ENCODE measurements around the gene UPK2. TPM values are rescaled to one million over a fixed set of nuclear protein-coding genes. Genes with fewer than 3 reads are reported as not detected.

UPK2 gene
- polyA plus RNA-seq, 1 of the 3 experiments (the other 2 are of a cell fraction): 0.15 TPM

- no peak for TF ChIP-seq USF2 (IDR thresholded peaks at IDR 0.05; ENCODE audit: borderline replicate concordance, low read depth, low read length)
- no peak for TF ChIP-seq NFIC (IDR thresholded peaks at IDR 0.05; ENCODE audit: borderline replicate concordance)
- TF ChIP-seq SMC3 (IDR thresholded peaks at IDR 0.05; ENCODE audit: low read depth, low read length): no peak
- TF ChIP-seq ELF1 (IDR thresholded peaks at IDR 0.05): no peak
- no peak for TF ChIP-seq SIN3A (IDR thresholded peaks at IDR 0.05; ENCODE audit: borderline replicate concordance, low read depth, low read length)
- TF ChIP-seq POLR2AphosphoS5 (IDR thresholded peaks at IDR 0.05; ENCODE audit: low read depth, low read length): no peak
- no peak for TF ChIP-seq PBX3 (IDR thresholded peaks at IDR 0.05)
- TF ChIP-seq MXI1 (IDR thresholded peaks at IDR 0.05; ENCODE audit: low read depth, low read length): no peak
- no peak for TF ChIP-seq YY1 (IDR thresholded peaks at IDR 0.05; ENCODE audit: low read depth)
These were observed 50.6 kb downstream of the UPK2 start (continued) for GRCh38 chr11:119006656-119007055.

Small RNA genes lying within 50 kb of the gene (small RNA-seq; reads per million reads assigned to genes)
- gene AP003392.2 (0 reads per million in 7 experiments), gene MIR4492 (0 reads per million in 7 experiments), gene RF00017 (0 reads per million in 7 experiments), gene RF00019 (0 reads per million in 7 experiments), gene RN7SL688P (0 reads per million in 7 experiments)

Other genes starting within 250 kb of the UPK2 start
- gene DDX6, start 165.1 kb upstream of the UPK2 start, polyA plus RNA-seq (2012; rRNA removed): 7.9 and 13.0 TPM in 2 replicates
- 0.02 TPM in 1 of 2 replicates, not detected in the other for gene CXCR5, start 72.4 kb upstream of the UPK2 start, polyA plus RNA-seq (2012; rRNA removed)
- 4.5 and 12.1 TPM in 2 replicates for gene BCL9L, start 30.4 kb upstream of the UPK2 start, polyA plus RNA-seq (2012; rRNA removed)
- gene FOXR1, start 15.5 kb downstream of the UPK2 start, polyA plus RNA-seq (2012; rRNA removed): not detected in 2 replicates
- gene CENATAC, start 41.8 kb downstream of the UPK2 start, polyA plus RNA-seq (2012; rRNA removed): 16.0 and 19.8 TPM in 2 replicates
- 2,335 and 2,688 TPM in 2 replicates for gene RPS25, start 62.0 kb downstream of the UPK2 start, polyA plus RNA-seq (2012; rRNA removed)
- gene TRAPPC4, start 62.5 kb downstream of the UPK2 start, polyA plus RNA-seq (2012; rRNA removed): 299 and 368 TPM in 2 replicates
- gene SLC37A4, start 74.6 kb downstream of the UPK2 start, polyA plus RNA-seq (2012; rRNA removed): 21.8 and 22.1 TPM in 2 replicates
- gene HYOU1, start 100.9 kb downstream of the UPK2 start, polyA plus RNA-seq (2012; rRNA removed): 90.8 and 105 TPM in 2 replicates
- 13.8 and 14.8 TPM in 2 replicates for gene VPS11, start 111.5 kb downstream of the UPK2 start, polyA plus RNA-seq (2012; rRNA removed)
- gene HMBS, start 128.6 kb downstream of the UPK2 start, polyA plus RNA-seq (2012; rRNA removed): 69.4 and 77.4 TPM in 2 replicates
- gene DPAGT1, start 145.6 kb downstream of the UPK2 start, polyA plus RNA-seq (2012; rRNA removed): 99.5 and 128 TPM in 2 replicates
- gene C2CD2L, start 151.0 kb downstream of the UPK2 start, polyA plus RNA-seq (2012; rRNA removed): 7.6 and 8.6 TPM in 2 replicates
- gene HINFP, start 165.3 kb downstream of the UPK2 start, polyA plus RNA-seq (2012; rRNA removed): 21.8 and 36.1 TPM in 2 replicates
- 0.50 and 0.72 TPM in 2 replicates for gene ABCG4, start 192.8 kb downstream of the UPK2 start, polyA plus RNA-seq (2012; rRNA removed)
- gene NLRX1, start 212.4 kb downstream of the UPK2 start, polyA plus RNA-seq (2012; rRNA removed): 13.7 and 13.8 TPM in 2 replicates
- gene NHERF4, start 229.2 kb downstream of the UPK2 start, polyA plus RNA-seq (2012; rRNA removed): not detected in 2 replicates